ENCODE data around the gene PEPD. TPM values are rescaled to one million over a fixed set of nuclear protein-coding genes. Genes with fewer than 3 reads are reported as not detected.
"Not testable (repeated sequence)": the region's sequence is repeated elsewhere in the genome, so short reads cannot be mapped to it uniquely, and the experiment has no call there.

PEPD gene
- total RNA-seq = 20.3 TPM
- 10 to 100 TPM; 41.3 to 55.4 (median 46.4) TPM for polyA plus RNA-seq (ENCODE audit: insufficient read depth in 1 of 8, insufficient read length in 8 of 8, low replicate concordance in 1 of 8)
- long read RNA-seq, donor 1, partial matches to known transcripts = 0 of 4 reads
- long read RNA-seq, donor 1, other reads (novel, unspliced or antisense) = 0 of 4 reads
- long read RNA-seq, donor 2, partial matches to known transcripts = 0 of 1 reads
- long read RNA-seq, donor 2, other reads (novel, unspliced or antisense) = 0 of 1 reads
- long read RNA-seq, donor 3, transcript PEPD-201 (15 exons, 1,910 nt) = major isoform, 22 of 22 reads
- long read RNA-seq, donor 3, partial matches to known transcripts = 0 of 22 reads
- long read RNA-seq, donor 3, other reads (novel, unspliced or antisense) = 0 of 22 reads
- long read RNA-seq, donor 4, transcript PEPD-201 (15 exons, 1,910 nt) = major isoform, 8 of 9 reads
- long read RNA-seq, donor 4, partial matches to known transcripts = 0 of 9 reads
- long read RNA-seq, donor 4, other reads (novel, unspliced or antisense) = 0 of 9 reads
- long read RNA-seq, donor 5, transcript PEPD-201 (15 exons, 1,910 nt) = major isoform, 30 of 45 reads
- long read RNA-seq, donor 5, partial matches to known transcripts = 6 of 45 reads
- long read RNA-seq, donor 5, other reads (novel, unspliced or antisense) = 8 of 45 reads
- long read RNA-seq, donor 6, transcript PEPD-201 (15 exons, 1,910 nt) = major isoform, 18 of 31 reads
- long read RNA-seq, donor 6, partial matches to known transcripts = 0 of 31 reads
- long read RNA-seq, donor 6, other reads (novel, unspliced or antisense) = 10 of 31 reads
- long read RNA-seq, donor 7, transcript PEPD-201 (15 exons, 1,910 nt) = major isoform, 10 of 18 reads
- long read RNA-seq, donor 7, partial matches to known transcripts = 0 of 18 reads
- long read RNA-seq, donor 7, other reads (novel, unspliced or antisense) = 5 of 18 reads
- long read RNA-seq, donor 8, transcript PEPD-201 (15 exons, 1,910 nt) = major isoform, 7 of 18 reads
- long read RNA-seq, donor 8, partial matches to known transcripts = 11 of 18 reads
- long read RNA-seq, donor 8, other reads (novel, unspliced or antisense) = 0 of 18 reads
- long read RNA-seq, donor 9, transcript PEPD-201 (15 exons, 1,910 nt) = major isoform, 8 of 9 reads
- long read RNA-seq, donor 9, partial matches to known transcripts = 0 of 9 reads
- long read RNA-seq, donor 9, other reads (novel, unspliced or antisense) = 0 of 9 reads
- long read RNA-seq, donor 10, transcript PEPD-201 (15 exons, 1,910 nt) = major isoform, 14 of 17 reads
- long read RNA-seq, donor 10, partial matches to known transcripts = 0 of 17 reads
- long read RNA-seq, donor 10, other reads (novel, unspliced or antisense) = 0 of 17 reads
- long read RNA-seq, donor 11, transcript PEPD-201 (15 exons, 1,910 nt) = major isoform, 13 of 15 reads
- long read RNA-seq, donor 11, partial matches to known transcripts = 0 of 15 reads
- long read RNA-seq, donor 11, other reads (novel, unspliced or antisense) = 0 of 15 reads

- Histone ChIP-seq H3K4me3 (ENCODE audit: low read length) (peak within 1 kb of the TSS; percentile 71), H3K27ac (ENCODE audit: low read length) (no peak within 1 kb of the TSS), H3K9me3 (replicated peaks; ENCODE audit: control insufficient read depth, low read depth, low read length) (no peaks in the 10 kb centered on the region), H3K4me1 (ENCODE audit: control insufficient read depth, insufficient read depth, low read length) (peaks cover 16% of the 10 kb centered on the region), H3K27me3 (ENCODE audit: control insufficient read depth, insufficient read depth, low read length) (peaks cover 9% of the 10 kb centered on the region), H3K36me3 (ENCODE audit: control insufficient read depth, insufficient read depth, low read length) (no peaks in the 10 kb centered on the region)
- 4% methylated on average over 66 of the region's 69 CpGs for WGBS (ENCODE audit: insufficient coverage)
- DNase-seq = peak; percentile 94
Measured at GRCh38 chr19:33521480-33522370, at the start of gene PEPD. PEPD (minus strand) TSS chr19:33521791; CDS start chr19:33521760, 31 bp downstream.

- peaks cover 7% of the 10 kb centered on the region for H3K9me3 ChIP-seq (replicated peaks; ENCODE audit: control insufficient read depth, low read depth, low read length)
- WGBS (ENCODE audit: insufficient coverage) = no CpG with 5 or more reads among the region's 5 CpGs
- peak; percentile 37 for DNase-seq
- peak overlapping the region; percentile 26 for H3K27ac ChIP-seq (ENCODE audit: low read length)
- H3K4me3 ChIP-seq (ENCODE audit: low read length) = no peak overlapping the region
- no peaks in the 10 kb centered on the region for H3K36me3 ChIP-seq (ENCODE audit: control insufficient read depth, insufficient read depth, low read length)
- H3K27me3 ChIP-seq (ENCODE audit: control insufficient read depth, insufficient read depth, low read length) = no peaks in the 10 kb centered on the region
- H3K4me1 ChIP-seq (ENCODE audit: control insufficient read depth, insufficient read depth, low read length) = peaks cover 33% of the 10 kb centered on the region
Measured at GRCh38 chr19:33569821-33570220, 48.2 kb upstream of the PEPD start.

GRCh38 chr19:33568706-33569105 lies 47.1 kb upstream of the PEPD start:
- peaks cover 33% of the 10 kb centered on the region for H3K4me1 ChIP-seq (ENCODE audit: control insufficient read depth, insufficient read depth, low read length)
- H3K36me3 ChIP-seq (ENCODE audit: control insufficient read depth, insufficient read depth, low read length) = no peaks in the 10 kb centered on the region
- H3K9me3 ChIP-seq (replicated peaks; ENCODE audit: control insufficient read depth, low read depth, low read length) = peaks cover under 1% of the 10 kb centered on the region
- WGBS (ENCODE audit: insufficient coverage) = 65% methylated on average over 2 of the region's 2 CpGs
- H3K4me3 ChIP-seq (ENCODE audit: low read length) = no peak overlapping the region
- no peaks in the 10 kb centered on the region for H3K27me3 ChIP-seq (ENCODE audit: control insufficient read depth, insufficient read depth, low read length)
- no peak overlapping the region for H3K27ac ChIP-seq (ENCODE audit: low read length)
- DNase-seq = no peak

GRCh38 chr19:33564836-33565338 lies 43.3 kb upstream of the PEPD start:
- DNase-seq = no peak

GRCh38 chr19:33562636-33563035 lies 41.0 kb upstream of the PEPD start:
- H3K4me3 ChIP-seq (ENCODE audit: low read length) = no peak overlapping the region
- no peaks in the 10 kb centered on the region for H3K36me3 ChIP-seq (ENCODE audit: control insufficient read depth, insufficient read depth, low read length)
- no peaks in the 10 kb centered on the region for H3K9me3 ChIP-seq (replicated peaks; ENCODE audit: control insufficient read depth, low read depth, low read length)
- no peak overlapping the region for H3K27ac ChIP-seq (ENCODE audit: low read length)
- 79% methylated on average over 4 of the region's 7 CpGs for WGBS (ENCODE audit: insufficient coverage)
- DNase-seq = no peak
- peaks cover 28% of the 10 kb centered on the region for H3K4me1 ChIP-seq (ENCODE audit: control insufficient read depth, insufficient read depth, low read length)
- H3K27me3 ChIP-seq (ENCODE audit: control insufficient read depth, insufficient read depth, low read length) = no peaks in the 10 kb centered on the region

More at GRCh38 chr19:33564836-33565338, 43.3 kb upstream of the PEPD start:
- H3K36me3 ChIP-seq (ENCODE audit: control insufficient read depth, insufficient read depth, low read length) = no peaks in the 10 kb centered on the region
- no peak overlapping the region for H3K4me3 ChIP-seq (ENCODE audit: low read length)
- no peaks in the 10 kb centered on the region for H3K9me3 ChIP-seq (replicated peaks; ENCODE audit: control insufficient read depth, low read depth, low read length)
- H3K4me1 ChIP-seq (ENCODE audit: control insufficient read depth, insufficient read depth, low read length) = peaks cover 29% of the 10 kb centered on the region
- H3K27ac ChIP-seq (ENCODE audit: low read length) = no peak overlapping the region
- 65% methylated on average over 6 of the region's 6 CpGs for WGBS (ENCODE audit: insufficient coverage)
- H3K27me3 ChIP-seq (ENCODE audit: control insufficient read depth, insufficient read depth, low read length) = no peaks in the 10 kb centered on the region

- H3K4me3 ChIP-seq (ENCODE audit: low read length); H3K9me3 ChIP-seq (replicated peaks; ENCODE audit: control insufficient read depth, low read depth, low read length); H3K27me3 ChIP-seq (ENCODE audit: control insufficient read depth, insufficient read depth, low read length); DNase-seq; H3K27ac ChIP-seq (ENCODE audit: low read length); H3K36me3 ChIP-seq (ENCODE audit: control insufficient read depth, insufficient read depth, low read length): not testable (repeated sequence)
- WGBS (ENCODE audit: insufficient coverage) = no CpG with 5 or more reads among the region's 5 CpGs
- peaks cover 27% of the 10 kb centered on the region for H3K4me1 ChIP-seq (ENCODE audit: control insufficient read depth, insufficient read depth, low read length)
Measured at GRCh38 chr19:33561666-33562065, 40.1 kb upstream of the PEPD start.

- Histone ChIP-seq H3K36me3 (ENCODE audit: control insufficient read depth, insufficient read depth, low read length) (no peaks in the 10 kb centered on the region), H3K4me3 (ENCODE audit: low read length) (no peak overlapping the region), H3K4me1 (ENCODE audit: control insufficient read depth, insufficient read depth, low read length) (peaks cover 25% of the 10 kb centered on the region), H3K27me3 (ENCODE audit: control insufficient read depth, insufficient read depth, low read length) (no peaks in the 10 kb centered on the region), H3K9me3 (replicated peaks; ENCODE audit: control insufficient read depth, low read depth, low read length) (no peaks in the 10 kb centered on the region), H3K27ac (ENCODE audit: low read length) (no peak overlapping the region)
- DNase-seq = no peak
- WGBS (ENCODE audit: insufficient coverage) = 77% methylated on average over 2 of the region's 6 CpGs
Measured at GRCh38 chr19:33561261-33561660, 39.7 kb upstream of the PEPD start.

GRCh38 chr19:33559996-33560395 lies 38.4 kb upstream of the PEPD start:
- H3K36me3 ChIP-seq (ENCODE audit: control insufficient read depth, insufficient read depth, low read length) = no peaks in the 10 kb centered on the region
- 73% methylated on average over 4 of the region's 8 CpGs for WGBS (ENCODE audit: insufficient coverage)
- no peaks in the 10 kb centered on the region for H3K9me3 ChIP-seq (replicated peaks; ENCODE audit: control insufficient read depth, low read depth, low read length)
- H3K4me1 ChIP-seq (ENCODE audit: control insufficient read depth, insufficient read depth, low read length) = peaks cover 25% of the 10 kb centered on the region
- H3K27ac ChIP-seq (ENCODE audit: low read length) = no peak overlapping the region
- H3K27me3 ChIP-seq (ENCODE audit: control insufficient read depth, insufficient read depth, low read length) = no peaks in the 10 kb centered on the region
- no peak for DNase-seq
- no peak overlapping the region for H3K4me3 ChIP-seq (ENCODE audit: low read length)

- Histone ChIP-seq H3K4me1 (ENCODE audit: control insufficient read depth, insufficient read depth, low read length) (peaks cover 25% of the 10 kb centered on the region), H3K9me3 (replicated peaks; ENCODE audit: control insufficient read depth, low read depth, low read length) (no peaks in the 10 kb centered on the region), H3K27ac (ENCODE audit: low read length) (no peak overlapping the region), H3K36me3 (ENCODE audit: control insufficient read depth, insufficient read depth, low read length) (no peaks in the 10 kb centered on the region), H3K27me3 (ENCODE audit: control insufficient read depth, insufficient read depth, low read length) (no peaks in the 10 kb centered on the region), H3K4me3 (ENCODE audit: low read length) (no peak overlapping the region)
- 34% methylated on average over 8 of the region's 9 CpGs for WGBS (ENCODE audit: insufficient coverage)
- peak; percentile 92 for DNase-seq
Measured at GRCh38 chr19:33558856-33559255, 37.3 kb upstream of the PEPD start.

All from muscle of leg (tissue), 16 donors.